Fibroblast of skin of scalp (primary cell): Measurements from ENCODE around the gene VSIG4. TPM values are rescaled to one million over a fixed set of nuclear protein-coding genes. Genes with fewer than 3 reads are reported as not detected.
"Not testable (repeated sequence)": the region's sequence is repeated elsewhere in the genome, so short reads cannot be mapped to it uniquely, and the experiment has no call there.

ENCODE experiments used
- DNase-seq: peaks from one replicate; pipeline ENCODE4 v3.0.0-alpha.2; 2013
- polyA plus RNA-seq, 2 experiments: library from polyadenylated mRNA; unstranded; fragments of 120-200 nt; gene quantifications; one replicate each; pipeline ENCODE4 v1.2.1, GENCODE V29; 2013; ENCODE audit not compliant: insufficient read length in 2 of 2

Gene VSIG4, protein sequence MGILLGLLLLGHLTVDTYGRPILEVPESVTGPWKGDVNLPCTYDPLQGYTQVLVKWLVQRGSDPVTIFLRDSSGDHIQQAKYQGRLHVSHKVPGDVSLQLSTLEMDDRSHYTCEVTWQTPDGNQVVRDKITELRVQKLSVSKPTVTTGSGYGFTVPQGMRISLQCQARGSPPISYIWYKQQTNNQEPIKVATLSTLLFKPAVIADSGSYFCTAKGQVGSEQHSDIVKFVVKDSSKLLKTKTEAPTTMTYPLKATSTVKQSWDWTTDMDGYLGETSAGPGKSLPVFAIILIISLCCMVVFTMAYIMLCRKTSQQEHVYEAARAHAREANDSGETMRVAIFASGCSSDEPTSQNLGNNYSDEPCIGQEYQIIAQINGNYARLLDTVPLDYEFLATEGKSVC
- polyA plus RNA-seq (2013, experiment 1 of 2; ENCODE audit: insufficient read length), result 0.06 TPM
- polyA plus RNA-seq (2013, experiment 2 of 2; ENCODE audit: insufficient read length), result 0.68 TPM

DNA sequence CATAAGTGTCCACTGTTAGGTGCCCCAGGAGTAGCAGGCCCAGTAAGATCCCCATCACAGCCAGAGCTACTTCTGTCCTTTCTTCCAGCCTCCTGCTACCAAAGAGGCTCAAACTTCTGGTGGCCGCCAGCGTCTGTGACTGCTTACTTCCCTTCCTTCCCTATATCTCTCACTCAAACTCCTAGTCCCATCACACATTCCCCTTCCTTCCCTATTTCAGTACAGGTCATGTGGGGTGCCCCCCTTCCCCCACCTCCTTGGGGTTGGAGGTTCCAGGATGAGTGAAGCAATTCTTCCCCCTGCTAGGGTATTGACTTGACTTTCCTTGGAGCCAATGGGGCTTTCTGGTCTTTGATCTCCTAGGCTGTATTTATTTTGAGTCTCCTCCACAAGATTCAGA is at the start of gene VSIG4:
Gene VSIG4 (minus strand): TSS at position 137 of the 400 bp plus-strand sequence. CDS start 82 bp downstream, at position 55.
- DNase-seq, result no peak

DNA sequence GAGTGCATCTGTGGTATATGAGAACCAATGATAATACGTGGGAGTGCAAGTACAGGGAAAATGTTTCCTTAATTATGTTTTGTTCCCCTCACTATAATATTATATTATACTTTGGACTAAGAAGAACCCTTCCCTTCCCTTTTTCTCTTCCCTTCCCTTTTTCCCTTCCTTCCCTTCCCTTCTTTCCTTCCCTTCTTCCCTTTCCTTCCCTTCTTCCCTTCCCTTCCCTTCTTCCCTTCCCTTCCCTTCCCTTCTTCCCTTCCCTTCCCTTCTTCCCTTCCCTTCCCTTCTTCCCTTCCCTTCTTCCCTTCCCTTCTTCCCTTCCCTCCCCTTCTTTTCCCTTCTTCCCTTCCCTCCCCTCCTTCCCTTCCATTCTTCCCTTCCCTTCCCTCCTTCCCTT is 36.9 kb upstream of the VSIG4 start:
- no peak for DNase-seq

DNA sequence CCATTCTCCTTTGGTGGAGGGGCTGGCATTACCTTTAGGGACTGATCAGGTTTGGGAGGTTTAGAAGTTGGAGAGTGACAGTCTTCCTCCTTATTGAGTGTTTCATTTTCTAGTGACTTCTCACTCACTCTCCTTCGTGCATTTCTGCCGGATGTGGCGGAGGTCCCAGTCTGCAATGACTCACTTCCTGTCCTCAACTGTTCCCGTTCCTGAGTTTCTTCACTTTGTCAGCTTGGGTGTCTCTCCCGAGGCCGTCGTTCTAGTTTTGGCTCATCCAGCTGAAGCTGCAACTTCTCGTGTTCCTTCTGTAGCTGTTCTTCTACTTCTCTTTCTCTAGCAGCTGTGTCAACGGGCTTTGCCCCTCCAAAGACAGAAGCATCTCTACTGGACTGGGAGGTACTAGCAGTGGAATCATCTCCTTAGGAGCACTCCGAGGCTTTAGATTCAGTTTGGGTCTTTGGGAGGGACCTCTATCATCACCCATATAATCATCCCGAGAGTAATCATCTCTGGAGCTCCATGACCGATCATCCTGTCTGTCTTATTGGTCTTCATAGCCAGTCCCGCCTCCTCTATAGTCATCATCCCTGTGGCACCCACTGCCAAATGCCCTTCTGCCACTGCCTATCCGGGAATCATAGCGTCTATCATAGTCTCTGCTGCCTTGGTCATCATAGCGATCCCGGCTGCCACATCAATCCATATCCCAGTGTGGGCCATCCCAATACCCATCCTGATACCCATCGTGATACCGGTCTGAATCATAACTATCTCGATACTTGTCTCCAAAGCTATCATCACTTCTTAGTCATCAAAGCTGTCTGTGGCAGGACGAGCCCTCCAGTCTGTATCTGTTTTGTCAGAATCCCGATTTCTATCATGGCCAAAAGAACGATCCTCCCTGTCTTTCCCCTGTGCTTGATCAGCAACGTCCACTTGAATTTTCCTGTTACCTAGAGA is 35.3 kb upstream of the VSIG4 start:
- DNase-seq, result no peak

DNA sequence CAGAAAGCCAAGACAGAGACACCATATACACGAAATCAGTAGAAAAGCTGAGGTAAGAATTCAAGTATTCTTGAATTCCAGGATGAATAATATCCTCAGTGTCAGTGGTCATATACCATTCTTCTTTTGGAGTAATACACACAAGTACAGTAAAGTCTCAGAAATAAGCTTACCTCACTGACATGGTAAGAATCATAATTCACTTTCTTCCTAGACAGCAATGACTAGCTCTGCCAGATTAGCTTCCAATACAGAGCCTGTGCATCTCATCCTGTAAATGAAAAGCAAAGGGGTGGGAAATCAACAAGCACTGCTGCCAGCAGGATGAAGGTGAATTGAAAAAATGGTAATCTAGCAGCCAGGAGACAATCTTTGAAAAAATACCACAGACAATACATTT is 31.2 kb upstream of the VSIG4 start:
- no peak for DNase-seq

DNA sequence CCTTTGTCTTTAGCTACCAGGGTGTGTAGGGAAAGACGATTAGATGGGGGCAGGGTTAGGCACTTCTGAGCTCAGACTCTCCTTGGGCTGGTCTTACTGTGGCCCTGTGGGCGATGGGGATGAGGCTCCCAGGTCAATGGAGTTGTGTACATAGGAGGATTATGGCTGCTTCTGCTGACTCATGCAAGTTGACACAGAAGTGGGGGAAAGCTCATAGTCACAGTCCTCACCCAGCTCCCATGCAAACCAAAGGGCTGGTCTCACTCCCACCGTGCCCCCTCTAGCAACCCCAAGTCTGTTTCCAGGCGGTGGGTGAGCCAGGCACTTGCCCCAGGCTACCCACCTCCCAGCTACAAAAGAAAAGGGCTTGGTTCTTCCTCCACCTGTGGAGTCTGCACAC is 24.4 kb upstream of the VSIG4 start:
- no peak for DNase-seq

DNA sequence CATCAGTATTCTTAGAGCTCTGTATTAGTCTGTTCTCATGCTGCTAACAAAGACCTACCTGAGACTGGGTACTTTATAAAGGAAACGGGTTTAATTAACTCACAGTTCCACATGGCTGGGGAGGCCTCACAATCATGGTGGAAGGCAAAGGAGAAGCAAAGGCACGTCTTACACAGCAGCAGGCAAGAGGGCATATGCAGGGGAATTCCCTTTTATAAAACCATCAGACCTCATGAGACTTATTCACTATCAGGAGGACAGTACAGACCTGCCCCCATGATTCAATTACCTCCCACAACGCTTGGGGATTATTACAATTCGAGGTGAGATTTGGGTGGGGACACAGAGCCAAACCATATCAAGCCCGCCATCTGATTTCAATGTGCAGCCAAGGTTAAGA is 17.1 kb upstream of the VSIG4 start:
- DNase-seq, result not testable (repeated sequence)

DNA sequence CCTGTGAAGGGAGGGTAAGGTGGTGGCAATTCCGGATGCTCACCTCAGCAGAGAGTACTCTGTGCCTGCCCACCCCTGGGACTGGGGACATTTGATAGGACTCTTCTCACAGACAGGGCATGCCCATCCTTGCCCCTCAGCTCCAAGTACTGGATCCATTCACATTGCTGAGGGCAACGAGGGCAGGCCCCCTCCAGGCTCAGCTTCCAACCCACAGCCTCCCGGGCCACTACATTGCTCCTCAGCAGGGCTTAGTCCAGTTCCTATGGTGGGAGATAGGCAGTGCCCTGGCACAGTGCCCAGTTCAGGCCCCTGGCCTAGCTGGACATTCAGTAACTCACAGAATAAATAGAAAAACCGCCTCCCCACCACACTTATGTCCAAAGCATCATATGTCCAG is 15.1 kb upstream of the VSIG4 start:
- no peak for DNase-seq

DNA sequence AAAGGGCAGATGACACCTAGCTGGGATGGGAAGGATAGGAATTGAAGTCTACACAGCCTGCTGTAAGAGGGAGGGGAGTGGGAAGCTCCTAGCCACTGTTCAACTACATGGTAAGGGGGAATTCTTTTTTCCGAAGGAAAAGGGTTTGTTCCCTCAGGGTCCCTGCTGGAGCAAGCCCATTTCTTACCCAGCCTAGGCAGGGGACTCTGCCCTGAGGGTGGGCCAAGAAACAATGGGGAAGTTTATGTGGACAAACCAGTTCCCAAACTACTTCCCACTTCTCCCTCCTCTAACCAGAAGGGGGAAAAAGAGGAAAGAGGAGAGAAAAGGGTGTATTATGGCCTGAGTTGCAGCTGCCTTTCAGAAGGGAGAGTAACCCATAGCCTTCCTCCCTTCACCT is 13.5 kb upstream of the VSIG4 start:
- DNase-seq, result no peak

DNA sequence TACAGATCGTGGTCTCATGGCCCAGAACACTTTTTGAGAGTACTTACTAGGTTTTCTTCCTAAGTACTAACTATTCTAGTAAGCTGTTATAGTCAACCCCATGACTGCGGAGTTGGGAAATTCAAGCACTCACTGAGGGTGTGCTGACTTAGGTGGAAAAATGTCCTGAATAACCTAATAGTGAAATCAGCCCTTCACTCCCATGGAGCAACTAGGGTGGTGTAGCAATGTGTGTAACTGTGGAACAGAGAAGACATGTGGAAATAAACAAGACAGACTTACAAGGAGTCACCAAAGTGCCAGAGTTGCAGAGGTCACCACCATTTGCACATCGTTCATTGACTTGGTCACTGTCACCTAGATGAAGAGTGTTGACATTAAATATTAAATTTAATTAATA is 12.1 kb upstream of the VSIG4 start:
- DNase-seq, result no peak

DNA sequence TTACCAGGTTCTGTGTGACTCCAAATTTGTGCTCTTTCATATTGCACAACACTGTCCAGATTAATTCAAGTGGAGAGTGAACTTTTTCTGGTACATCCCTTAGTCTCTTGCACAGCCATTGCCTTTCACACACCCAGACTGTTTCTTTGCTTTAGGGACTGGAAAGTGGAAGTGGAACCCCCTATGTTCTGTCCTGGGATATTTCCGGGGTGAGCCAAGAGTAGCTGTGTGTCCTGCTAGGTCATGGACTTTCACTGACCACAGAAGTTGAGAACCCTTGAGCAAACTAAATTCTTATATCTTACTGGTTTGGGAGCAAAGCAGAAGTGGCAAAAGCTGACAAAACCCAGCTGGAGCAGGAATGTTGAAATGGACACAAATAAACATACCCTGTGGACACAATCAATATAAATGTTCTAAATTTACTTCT is 10.3 kb upstream of the VSIG4 start:
- no peak for DNase-seq

DNA sequence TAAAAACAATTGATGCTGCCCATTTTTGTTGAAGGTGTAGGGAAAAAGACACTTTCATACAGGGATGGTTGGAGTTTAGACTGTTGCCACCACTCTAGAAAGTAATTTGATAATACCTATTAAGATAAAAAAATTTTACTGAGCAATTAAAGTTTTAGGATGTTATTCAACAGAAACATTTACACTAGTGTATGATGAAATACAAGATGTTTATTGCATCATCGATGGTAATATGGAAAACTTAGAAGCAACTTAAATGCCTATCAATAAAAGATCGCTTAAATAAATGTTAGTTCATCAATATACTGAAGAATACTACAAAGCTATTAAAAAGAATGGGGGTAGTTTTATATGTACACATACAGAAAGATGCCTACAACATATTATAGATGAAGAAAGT is 9.2 kb upstream of the VSIG4 start:
- DNase-seq, result no peak

DNA sequence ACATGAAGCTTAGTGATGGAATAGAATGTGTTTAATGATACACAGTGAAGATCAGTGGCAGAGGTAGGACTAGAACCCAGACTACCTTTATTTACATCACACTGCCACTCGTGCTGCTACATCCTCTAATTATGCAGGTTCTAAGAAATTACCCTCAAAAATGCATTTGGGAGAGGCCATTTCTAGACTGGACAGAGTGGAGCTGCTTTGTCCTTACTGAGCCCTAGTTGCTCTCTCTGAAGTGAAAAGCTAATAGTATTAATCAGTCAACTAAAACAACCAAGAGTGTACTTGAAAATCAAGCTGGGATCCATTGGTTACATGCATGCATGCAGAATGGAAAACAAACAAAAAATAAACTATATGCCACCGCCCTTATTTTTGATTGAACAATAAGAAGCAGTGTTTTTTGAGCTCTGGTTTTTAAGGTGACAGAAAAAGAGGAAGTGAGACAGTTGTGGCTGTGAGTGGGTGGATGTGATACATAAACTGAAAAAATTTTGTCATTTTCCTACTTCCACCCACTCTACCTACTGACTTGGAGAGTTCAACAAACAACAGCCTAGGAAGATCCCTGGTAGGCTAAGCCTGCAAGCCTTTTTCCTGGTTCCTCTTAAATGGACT is 6.8 kb upstream of the VSIG4 start:
- no peak for DNase-seq

DNA sequence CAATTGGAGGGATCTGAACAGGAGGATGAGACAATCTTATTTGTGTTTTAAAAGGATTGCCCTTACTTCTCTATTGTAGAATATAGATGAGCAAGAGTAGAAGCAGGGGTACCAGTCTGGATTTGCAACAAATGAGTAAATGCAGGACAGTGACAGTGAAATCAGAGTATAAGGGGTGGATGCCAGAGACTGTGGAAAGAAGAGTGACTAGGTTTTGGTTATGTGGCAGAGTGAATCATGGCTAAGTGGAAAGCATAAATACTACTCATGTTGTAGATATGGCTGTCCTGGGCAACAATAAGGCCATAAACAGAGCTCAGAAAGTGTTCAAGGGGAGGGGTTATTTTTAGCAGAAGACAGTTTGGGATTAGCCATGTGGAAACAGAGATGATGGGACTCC is 6.0 kb upstream of the VSIG4 start:
- no peak for DNase-seq

DNA sequence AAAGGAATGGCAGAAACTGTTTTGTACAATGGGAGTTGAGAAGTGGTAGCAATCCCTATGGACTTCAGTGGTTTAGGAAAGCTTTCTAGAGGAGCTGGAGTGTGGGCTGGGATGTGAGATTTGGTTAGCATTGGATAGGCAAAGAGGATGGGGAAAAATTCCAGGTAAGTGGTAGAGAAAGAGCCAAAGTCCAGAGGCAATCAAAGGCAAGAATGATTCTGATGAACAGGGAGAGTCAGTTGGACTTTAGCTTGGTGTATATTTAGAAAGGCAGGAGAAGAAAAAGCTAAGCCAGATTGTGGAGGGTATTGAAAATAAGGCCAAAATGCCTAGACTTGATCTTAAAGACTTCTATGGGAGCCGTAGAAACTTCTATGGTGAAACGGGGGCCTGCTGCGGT is 3.7 kb upstream of the VSIG4 start:
- no peak for DNase-seq

DNA sequence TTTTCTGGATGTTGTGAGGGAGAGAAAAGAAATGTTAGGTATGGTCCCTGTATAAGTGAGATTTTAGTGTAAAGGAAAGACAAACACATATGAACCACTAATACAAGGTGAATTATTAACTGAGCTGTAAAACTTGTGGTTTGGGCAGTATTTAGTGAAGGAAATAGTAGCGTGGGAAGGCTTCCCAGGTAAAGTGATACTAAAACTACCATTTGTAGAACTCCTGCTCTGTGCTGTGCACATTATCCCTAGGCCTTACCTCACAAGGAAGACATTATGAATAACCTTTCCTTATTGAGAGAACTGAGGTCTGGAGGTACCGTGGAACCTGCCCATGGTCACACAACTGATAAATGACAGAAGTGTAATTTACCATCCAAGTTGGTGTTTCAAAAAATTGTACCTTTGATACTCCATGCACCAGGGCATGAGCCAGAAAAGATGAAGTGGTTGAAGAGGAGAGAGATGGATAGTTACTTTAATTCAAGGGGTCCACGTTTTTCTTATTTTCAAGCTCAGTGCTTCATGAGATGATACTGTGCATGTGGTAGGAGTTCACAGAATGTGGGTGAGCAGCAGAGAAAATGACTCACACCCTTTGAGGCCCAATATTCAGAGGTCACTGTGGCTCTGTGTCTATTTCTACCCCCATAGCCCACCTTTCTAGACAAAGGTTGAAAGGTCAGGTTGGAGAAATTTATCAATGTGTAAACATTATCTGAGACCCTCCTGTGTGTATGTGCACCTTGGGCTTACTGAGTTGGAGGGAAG is 2.6 kb upstream of the VSIG4 start:
- DNase-seq, result no peak

DNA sequence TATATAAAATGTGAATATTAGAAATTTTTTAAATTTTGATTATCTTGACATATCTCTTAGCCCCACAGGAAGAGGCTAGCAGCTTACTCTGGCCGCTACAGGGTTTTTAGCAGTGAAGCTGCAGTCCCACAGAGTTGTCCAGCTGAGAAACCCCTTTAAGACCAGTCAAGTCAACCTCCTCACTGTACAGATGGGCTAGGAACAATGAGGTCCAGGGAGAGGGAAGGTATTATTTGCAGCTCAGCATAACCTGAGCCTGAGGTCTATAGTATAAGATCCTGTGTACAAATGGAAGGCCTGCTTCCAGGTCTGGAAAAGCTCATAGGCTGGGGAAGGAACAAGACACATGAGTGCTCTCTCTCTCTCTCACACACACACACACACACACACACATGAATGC is 1.8 kb downstream of the VSIG4 start:
- no peak for DNase-seq

DNA sequence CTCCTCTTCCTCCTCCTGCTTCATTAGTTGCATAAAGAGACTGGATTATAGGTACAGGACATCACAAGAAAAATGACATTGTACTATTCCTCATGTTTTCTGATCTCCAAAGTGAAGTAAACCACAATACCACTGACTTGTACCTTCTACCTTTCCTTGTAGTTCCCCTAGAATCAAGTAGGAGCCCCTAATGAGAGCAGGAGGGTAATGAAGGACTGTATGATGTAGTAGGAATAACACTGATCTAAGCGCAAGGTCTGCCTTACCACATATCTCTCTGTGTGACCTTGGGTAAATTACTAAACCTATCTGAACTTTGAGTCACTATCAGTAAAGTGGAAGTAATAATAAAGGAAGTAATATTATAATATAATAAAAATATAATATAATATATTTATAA is 3.6 kb downstream of the VSIG4 start:
- DNase-seq, result no peak

DNA sequence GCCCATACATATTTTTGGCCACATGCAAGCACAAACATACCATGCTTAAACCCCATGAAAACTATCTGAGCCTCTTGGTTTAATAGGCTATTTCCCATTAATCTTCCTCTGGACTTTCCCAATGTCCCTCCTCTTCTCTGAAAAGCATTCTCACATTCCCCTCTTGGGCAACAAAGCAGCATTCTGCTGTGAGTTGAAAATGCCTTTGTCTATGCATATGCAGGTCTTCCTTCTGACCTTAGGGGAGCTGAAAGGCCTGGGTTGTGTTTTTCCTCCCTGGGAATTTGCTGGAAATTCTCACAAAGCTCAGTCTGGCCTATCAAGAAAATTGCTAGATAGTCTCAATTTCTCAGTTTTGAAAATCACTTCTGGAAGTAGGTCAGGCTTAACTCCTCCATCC is 4.2 kb downstream of the VSIG4 start:
- DNase-seq, result no peak

DNA sequence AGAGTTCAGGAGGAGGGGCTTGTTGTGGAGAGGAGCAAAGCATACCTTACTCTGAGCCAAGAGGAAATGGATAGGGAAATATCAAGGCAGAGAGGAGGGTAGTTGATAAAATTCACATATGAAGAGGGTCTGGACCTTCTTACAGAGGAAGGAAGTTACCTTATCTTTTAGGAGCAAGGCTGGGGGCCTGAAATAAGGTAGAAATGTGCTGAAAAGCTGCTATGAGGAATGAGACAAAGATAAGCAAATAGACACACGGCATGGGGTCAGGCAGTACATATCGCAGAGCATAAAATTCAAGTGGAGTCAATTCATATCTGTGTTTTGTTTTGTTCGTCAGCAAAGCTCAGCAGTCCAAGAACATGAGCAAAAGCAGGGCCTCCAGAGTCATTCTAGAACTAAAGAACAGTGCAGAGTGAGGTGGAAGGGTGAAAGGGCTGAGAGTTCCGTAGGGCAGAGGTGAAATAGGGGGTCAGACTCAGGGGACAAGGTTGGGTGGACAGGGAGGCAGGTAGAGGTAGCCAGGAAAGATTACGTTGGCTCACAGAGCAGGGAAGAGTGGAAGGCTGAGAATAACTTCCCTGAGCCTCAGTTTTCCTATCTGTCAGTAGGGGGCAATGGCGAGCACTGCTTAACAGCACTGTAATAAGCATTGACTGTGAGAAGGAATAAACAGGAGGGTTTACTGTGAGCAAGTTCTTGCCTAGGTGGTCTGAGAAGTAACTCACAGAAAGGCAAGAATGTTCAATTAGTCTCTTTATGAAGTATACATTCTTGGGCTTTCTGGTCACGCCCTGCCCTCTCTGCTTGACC is 9.2 kb downstream of the VSIG4 start:
- DNase-seq, result peak; percentile 5

DNA sequence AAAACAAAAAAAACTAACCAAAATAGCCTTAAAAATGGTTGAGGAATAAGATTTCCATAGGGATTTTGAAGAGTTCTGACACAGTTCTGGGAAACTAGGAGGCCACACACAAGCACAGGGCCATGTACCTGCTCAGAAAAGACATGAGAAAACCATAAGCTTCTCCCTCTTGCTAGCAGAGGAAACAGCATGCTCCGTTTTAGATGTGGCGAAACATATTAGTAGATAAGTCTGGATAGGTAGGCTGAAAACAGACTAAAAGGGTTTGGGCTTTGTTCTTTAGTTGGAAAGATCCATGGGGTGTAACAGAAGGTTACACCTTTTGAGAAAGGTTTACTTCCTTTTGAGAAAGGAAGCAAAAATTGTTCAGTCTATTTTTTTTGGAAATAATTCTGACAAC is 10.9 kb downstream of the VSIG4 start:
- no peak for DNase-seq

DNA sequence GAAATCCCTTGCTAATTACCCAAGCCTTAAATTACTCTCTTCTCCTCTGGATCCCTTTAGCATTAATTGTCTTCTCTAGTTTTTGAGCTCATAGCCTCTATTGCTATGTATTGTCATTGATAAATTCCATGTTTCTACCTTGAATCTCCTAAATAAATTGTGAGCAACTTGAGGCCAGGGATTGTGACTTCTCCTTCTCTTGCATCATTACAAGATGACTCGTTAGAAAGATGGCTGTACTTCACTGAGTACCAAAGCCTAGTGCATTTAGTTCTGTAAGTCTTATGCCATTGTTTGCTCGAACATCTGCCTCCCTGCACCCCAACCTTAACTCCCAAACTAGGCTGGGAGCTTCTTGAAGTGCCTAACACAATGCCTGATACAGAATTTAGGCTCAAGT is 15.3 kb downstream of the VSIG4 start:
- no peak for DNase-seq
